Suprapubic skin (tissue), 4 donors: ENCODE data around the gene CHRNA4. TPM values are rescaled to one million over a fixed set of nuclear protein-coding genes. Genes with fewer than 3 reads are reported as not detected.

Experiments
- DNase-seq, 2 donors: peaks; one replicate each; pipeline ENCODE4 v3.0.0-alpha.2; 2019; ENCODE audit warnings: low spot score in 2 of 2
- H3K27ac ChIP-seq: fragments of 200-600 bp; sonication (generic); one replicate; pipeline ENCODE4 v1.5.1; 2019
- H3K27me3 ChIP-seq: fragments of 200-600 bp; sonication (generic); one replicate; pipeline ENCODE4 v1.5.1; 2019
- H3K36me3 ChIP-seq: fragments of 200-600 bp; sonication (generic); one replicate; pipeline ENCODE4 v1.5.1; 2019
- H3K4me1 ChIP-seq: fragments of 200-600 bp; sonication (generic); one replicate; pipeline ENCODE4 v1.5.1; 2019
- H3K4me3 ChIP-seq: fragments of 200-600 bp; sonication (generic); one replicate; pipeline ENCODE4 v1.5.1; 2019; ENCODE audit warnings: mild to moderate bottlenecking
- H3K9me3 ChIP-seq: fragments of 200-600 bp; sonication (generic); one replicate; pipeline ENCODE4 v1.5.1; 2019
- EP300 ChIP-seq: sonication (generic); formaldehyde crosslinking; IDR thresholded peaks from one replicate; pipeline ENCODE4 v1.6.1; 2017; ENCODE audit warnings: antibody characterized with exemption
- POLR2A ChIP-seq, 2 donors: fragments of 450-650 bp; IDR thresholded peaks; one replicate each; pipeline ENCODE4 v1.6.1; 2017; ENCODE audit warnings: antibody characterized with exemption in 2 of 2, mild to moderate bottlenecking in 2 of 2, moderate library complexity in 2 of 2
- POLR2AphosphoS5 ChIP-seq, 3 donors: sonication (generic); formaldehyde crosslinking; IDR thresholded peaks; one replicate each; pipeline ENCODE4 v1.6.1; 2017; ENCODE audit warnings: antibody characterized with exemption in 3 of 3
- WGBS: methylation state at CpG from one replicate; pipeline ENCODE4 v1.1.5; 2018; 5-methylcytosine and 5-hydroxymethylcytosine counted together
- total RNA-seq, 4 donors: library from RNA; depleted of rRNA; stranded (reverse); fragments of >200 nt; gene quantifications; one replicate each; pipeline ENCODE4 v1.1.0, GENCODE V29; 2016
- TF ChIP-seq, protein P1 (sequence below), 2 donors: fragments of 200-600 bp in 1 of 2; fragments of 450-650 bp in 1 of 2; sonication (generic) in 1 of 2; IDR thresholded peaks; one replicate each; pipeline ENCODE4 v1.5.1; 2016 to 2019; ENCODE audit warnings: antibody characterized with exemption in 2 of 2, mild to moderate bottlenecking in 1 of 2, moderate library complexity in 1 of 2

CHRNA4 gene
- total RNA-seq, 4 donors from 2014 or later: not detected

DNA sequence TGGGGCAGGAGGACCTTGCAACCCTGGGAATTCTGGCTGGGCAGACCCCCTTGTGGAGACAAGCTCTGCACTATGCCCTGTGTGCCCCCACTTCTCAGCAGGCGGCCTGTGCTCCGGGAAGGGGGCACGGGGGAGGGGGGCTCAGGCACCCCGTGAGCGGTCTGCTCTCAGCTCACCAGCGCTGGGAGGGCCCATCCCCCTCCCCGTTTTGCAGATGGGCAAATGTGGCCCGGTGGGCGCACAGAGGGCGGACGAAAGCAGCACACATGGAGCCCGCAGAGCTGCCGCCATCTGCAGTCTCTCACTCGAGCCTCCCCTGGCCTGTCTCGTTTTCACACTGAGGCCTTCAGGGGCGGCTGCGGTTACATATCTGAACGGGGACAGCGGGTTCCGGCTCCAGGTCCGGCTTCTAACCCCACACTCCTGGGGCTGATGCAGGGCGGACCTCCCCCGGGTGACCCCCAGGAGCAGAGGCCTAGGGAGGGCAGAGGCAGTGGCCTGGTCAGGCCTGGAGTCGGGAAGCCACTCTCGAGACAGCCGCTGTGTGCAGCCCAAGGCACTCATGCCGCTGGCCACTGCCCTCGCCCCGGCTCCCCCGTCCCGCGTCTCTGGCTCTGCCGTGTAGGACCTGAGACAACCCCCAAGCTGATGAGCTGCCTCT, 13.9 kb downstream of the CHRNA4 start:
- Histone ChIP-seq H3K27ac (no peak overlapping the region), H3K36me3 (no peaks in the 10 kb centered on the region), H3K4me1 (peaks cover 28% of the 10 kb centered on the region), H3K4me3 (no peak overlapping the region), H3K9me3 (no peaks in the 10 kb centered on the region), H3K27me3 (peaks cover 73% of the 10 kb centered on the region)
- 87% methylated on average over 10 of the region's 33 CpGs for WGBS
- DNase-seq: no peak
- TF ChIP-seq EP300 (no peak), POLR2AphosphoS5 (IDR thresholded peaks at IDR 0.05) (no peak), POLR2A (IDR thresholded peaks at IDR 0.05) (no peak)
- TF ChIP-seq, protein P1, sequence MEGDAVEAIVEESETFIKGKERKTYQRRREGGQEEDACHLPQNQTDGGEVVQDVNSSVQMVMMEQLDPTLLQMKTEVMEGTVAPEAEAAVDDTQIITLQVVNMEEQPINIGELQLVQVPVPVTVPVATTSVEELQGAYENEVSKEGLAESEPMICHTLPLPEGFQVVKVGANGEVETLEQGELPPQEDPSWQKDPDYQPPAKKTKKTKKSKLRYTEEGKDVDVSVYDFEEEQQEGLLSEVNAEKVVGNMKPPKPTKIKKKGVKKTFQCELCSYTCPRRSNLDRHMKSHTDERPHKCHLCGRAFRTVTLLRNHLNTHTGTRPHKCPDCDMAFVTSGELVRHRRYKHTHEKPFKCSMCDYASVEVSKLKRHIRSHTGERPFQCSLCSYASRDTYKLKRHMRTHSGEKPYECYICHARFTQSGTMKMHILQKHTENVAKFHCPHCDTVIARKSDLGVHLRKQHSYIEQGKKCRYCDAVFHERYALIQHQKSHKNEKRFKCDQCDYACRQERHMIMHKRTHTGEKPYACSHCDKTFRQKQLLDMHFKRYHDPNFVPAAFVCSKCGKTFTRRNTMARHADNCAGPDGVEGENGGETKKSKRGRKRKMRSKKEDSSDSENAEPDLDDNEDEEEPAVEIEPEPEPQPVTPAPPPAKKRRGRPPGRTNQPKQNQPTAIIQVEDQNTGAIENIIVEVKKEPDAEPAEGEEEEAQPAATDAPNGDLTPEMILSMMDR (IDR thresholded peaks at IDR 0.05): no peak

DNA sequence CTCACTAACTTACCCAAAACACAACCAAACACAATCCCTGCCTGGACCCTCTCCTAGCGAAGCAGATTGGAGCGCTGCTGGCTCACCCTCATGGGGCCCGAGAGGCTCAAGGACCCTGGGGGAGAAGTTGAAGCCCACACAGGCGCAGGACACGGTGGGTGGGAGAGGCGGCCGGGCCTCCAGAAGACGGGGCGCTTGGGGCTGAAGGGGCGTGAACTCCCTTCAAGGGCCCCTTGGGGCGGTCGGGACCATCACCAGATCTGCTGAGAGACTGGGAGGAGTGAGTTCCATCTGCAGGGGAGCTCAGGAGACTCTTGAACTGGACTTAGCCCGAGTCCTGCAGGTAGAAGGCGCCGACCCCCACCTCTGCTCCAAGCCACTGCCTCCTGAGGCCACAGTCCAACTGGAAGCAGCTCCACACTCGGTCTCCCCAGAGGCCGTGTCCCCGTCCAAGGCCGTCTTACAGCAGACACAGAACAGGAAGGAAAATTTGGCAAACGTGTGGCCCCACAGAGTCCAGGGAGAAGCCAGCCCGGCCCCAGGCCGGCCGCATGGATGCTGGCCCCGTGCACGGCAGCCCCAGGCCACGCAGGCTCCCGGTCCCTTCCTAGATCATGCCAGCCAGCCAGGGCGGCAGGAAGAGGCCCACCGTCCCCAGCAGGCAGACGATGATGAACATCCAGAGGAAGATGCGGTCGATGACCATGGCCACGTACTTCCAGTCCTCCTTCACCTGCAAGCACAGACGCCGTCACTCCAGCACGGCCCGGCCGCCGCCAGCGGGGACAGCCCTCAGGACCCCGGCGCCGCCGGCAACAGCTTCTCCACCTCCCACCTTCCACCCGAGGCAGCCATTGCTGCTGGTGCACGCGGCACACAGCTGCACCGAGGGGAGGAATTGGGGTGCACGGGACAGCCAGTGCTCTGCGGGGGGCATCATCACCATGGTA, 14.7 kb downstream of the CHRNA4 start:
- TF ChIP-seq EP300: no peak
- no peak for TF ChIP-seq POLR2AphosphoS5 (IDR thresholded peaks at IDR 0.05)
- TF ChIP-seq, protein P1 (IDR thresholded peaks at IDR 0.05): no peak
- TF ChIP-seq POLR2A (IDR thresholded peaks at IDR 0.05): no peak
- 85% methylated on average over 35 of the region's 50 CpGs for WGBS
- H3K4me3 ChIP-seq: no peak overlapping the region
- H3K9me3 ChIP-seq: no peaks in the 10 kb centered on the region
- peaks cover 80% of the 10 kb centered on the region for H3K27me3 ChIP-seq
- H3K4me1 ChIP-seq: peaks cover 28% of the 10 kb centered on the region
- no peaks in the 10 kb centered on the region for H3K36me3 ChIP-seq
- DNase-seq: no peak
- no peak overlapping the region for H3K27ac ChIP-seq

DNA sequence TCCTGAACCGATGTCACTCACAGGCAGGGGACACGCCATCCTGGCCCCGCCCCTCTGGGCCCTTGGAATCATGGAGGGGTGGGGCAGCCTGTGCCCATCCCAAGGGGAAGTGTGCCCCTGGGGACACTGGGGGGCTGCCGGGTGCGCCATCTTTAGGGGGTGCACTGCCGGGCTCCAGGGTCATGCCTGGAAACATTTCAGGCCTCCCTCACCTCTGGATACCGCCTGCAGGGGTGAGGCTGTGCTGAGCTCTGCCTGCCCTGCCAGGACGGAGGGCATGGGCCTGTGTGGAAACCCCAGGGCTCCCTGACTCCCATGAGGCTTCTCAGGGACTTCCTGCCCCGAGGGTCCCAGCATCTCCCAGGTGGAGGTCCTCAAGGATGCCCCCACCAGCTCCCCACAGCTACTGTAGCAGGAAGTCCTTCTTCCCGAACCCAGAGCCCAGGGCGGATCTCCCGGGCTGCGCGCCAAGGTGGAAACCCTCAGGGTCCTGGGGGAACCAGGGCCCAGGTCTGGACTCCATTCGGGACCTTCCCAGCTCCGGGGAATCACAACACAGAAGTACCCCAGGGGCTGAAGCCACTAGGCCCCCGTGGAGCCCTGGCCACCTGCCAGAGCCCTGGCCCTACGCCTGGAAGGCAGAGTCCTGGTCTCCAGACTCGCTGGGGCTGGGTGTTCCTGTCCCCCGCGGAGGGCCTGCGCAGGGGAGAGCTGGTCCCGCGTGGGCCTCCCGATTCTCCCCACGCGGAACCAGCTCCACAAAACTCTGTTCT, 15.6 kb downstream of the CHRNA4 start:
- no peak for DNase-seq
- TF ChIP-seq, protein P1 (IDR thresholded peaks at IDR 0.05): no peak
- TF ChIP-seq POLR2AphosphoS5 (IDR thresholded peaks at IDR 0.05) (no peak), POLR2A (IDR thresholded peaks at IDR 0.05) (no peak), EP300 (no peak)
- Histone ChIP-seq H3K36me3 (no peaks in the 10 kb centered on the region), H3K9me3 (no peaks in the 10 kb centered on the region), H3K4me1 (peaks cover 28% of the 10 kb centered on the region), H3K27me3 (peaks cover 87% of the 10 kb centered on the region), H3K27ac (no peak overlapping the region), H3K4me3 (no peak overlapping the region)
- 38% methylated on average over 6 of the region's 27 CpGs for WGBS

DNA sequence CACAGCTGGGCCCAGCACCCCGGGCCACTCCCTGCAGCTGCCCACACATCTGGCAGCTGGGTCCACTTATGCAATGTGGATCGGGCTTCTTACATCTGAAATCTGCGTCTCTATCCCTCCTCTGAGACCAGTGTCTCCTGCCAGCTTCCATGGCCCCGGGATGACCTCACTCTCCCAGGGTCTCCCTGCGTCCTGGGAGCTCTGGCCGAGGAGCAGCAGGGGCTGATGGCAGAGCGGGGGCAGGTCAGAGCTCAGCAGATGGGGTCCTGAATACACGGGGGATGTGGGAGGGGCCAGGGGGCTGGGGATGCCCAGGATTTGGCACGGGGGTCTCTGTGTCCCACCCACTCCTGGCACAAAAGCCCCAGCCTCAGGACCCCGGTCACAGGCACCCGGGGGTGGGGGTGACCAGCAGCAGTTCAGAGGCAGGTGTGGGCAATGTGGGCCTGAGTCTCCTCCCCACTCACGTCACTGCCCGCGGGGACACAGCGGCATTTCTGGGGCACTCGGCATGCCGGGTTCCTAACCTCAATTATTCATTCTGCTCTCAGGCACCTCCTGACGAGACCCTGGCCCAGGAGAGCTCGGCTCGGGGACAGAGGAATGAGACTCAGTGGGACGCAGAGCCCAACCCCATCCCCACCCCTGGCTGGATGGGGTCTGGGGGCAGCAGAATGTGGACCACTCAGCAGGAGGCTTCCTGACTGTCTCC, 16.4 kb downstream of the CHRNA4 start:
- Histone ChIP-seq H3K36me3 (no peaks in the 10 kb centered on the region), H3K4me3 (no peak overlapping the region), H3K27me3 (peaks cover 84% of the 10 kb centered on the region), H3K27ac (no peak overlapping the region), H3K4me1 (peaks cover 28% of the 10 kb centered on the region), H3K9me3 (no peaks in the 10 kb centered on the region)
- WGBS: 54% methylated on average over 3 of the region's 21 CpGs
- DNase-seq: no peak
- TF ChIP-seq POLR2AphosphoS5 (IDR thresholded peaks at IDR 0.05) (no peak), POLR2A (IDR thresholded peaks at IDR 0.05) (no peak), EP300 (no peak)
- TF ChIP-seq, protein P1 (IDR thresholded peaks at IDR 0.05): no peak
